ENCODE measurements around the gene CWC27.
A peak's percentile ranks its signal among the peaks of the same experiment; 100 is the strongest.

The CWC27 gene, protein sequence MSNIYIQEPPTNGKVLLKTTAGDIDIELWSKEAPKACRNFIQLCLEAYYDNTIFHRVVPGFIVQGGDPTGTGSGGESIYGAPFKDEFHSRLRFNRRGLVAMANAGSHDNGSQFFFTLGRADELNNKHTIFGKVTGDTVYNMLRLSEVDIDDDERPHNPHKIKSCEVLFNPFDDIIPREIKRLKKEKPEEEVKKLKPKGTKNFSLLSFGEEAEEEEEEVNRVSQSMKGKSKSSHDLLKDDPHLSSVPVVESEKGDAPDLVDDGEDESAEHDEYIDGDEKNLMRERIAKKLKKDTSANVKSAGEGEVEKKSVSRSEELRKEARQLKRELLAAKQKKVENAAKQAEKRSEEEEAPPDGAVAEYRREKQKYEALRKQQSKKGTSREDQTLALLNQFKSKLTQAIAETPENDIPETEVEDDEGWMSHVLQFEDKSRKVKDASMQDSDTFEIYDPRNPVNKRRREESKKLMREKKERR

DNA sequence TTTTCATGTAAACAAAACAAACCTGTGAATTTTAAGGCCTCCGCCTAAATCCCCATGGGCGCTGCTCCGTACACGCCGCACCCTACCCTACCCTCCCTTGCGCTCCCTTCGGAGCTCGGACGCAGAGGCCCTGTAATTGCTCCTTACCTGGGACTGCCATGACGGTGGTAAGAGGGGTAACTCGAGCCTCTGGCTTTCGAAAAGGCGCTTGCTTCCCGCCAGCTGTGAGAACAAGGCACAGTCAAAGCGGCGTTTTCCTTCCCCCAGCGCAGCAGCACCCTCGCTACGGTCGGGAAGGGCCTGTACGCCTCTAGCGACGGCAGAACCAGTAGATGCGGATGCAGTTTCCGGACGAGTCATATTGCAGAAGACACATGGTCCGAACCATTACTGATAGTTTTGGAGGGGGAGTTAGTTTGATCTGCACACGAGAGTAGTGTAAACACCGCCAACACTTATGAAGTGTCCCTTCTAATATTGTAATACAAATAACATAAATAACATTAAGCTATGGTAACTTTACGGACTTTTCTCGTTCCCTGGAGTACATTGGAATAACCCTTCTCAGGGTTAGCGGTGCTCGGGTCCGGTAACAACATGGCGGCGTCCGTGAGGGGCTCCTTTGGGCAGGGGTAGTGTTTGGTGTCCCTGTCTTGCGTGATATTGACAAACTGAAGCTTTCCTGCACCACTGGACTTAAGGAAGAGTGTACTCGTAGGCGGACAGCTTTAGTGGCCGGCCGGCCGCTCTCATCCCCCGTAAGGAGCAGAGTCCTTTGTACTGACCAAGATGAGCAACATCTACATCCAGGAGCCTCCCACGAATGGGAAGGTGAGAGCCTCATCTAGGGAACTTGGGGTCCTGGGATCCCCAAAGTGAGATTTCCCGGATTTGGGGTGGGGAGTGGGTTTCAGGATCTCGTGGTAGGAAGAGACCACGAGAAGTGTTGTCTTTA, at the start of gene CWC27, which contains the start of gene SREK1IP1:
Gene CWC27 (plus strand): TSS at position 573 of the 955 bp plus-strand sequence. CDS start 217 bp downstream, at position 790.
Gene SREK1IP1 (minus strand): TSS at position 334 of the 955 bp plus-strand sequence. CDS start 174 bp downstream, at position 160.
- peak; percentile 55 to 59 for DNase-seq (ENCODE audit: low read depth in 1 of 2, low spot score in 1 of 2)

DNA sequence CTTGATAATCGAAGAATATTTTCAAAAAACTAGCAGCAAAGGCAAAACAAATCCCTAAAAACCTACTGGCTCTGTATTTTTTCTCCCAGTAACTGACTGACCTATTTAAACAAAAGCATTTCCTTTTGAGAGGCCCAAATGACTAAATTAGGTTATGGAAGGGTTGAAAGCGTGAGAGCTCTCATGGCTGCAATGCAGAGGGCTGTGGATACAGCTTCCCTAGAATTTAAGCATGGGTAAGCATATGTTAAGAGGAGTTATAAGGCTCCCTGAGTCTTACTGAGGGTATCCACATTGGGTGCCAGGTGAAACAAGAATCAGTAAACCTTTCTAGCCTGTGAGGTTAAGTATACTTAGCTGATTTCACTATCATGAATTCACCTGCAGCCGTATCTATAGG, 46.1 kb upstream of the CWC27 start:
- no peak for DNase-seq (ENCODE audit: low read depth in 1 of 2, low spot score in 1 of 2)

DNA sequence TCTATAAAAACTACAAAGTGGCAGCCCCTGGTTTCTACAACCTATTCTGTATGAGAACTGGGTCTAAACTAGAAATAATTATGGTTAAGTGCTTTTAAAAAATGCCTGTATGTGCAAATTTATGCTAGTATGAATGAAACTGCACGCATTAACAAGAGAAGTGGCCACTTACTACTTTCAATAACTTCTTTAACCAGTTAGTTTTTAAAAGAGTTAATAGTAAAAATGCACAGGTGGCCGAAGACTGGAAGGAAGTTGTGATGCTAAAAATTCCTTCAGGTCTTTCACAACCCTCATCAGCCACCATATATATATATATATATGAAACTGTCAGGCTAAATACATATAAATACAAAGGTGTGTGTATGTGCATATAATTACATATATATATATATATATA, 41.6 kb upstream of the CWC27 start:
- DNase-seq (ENCODE audit: low read depth in 1 of 2, low spot score in 1 of 2): no peak

DNA sequence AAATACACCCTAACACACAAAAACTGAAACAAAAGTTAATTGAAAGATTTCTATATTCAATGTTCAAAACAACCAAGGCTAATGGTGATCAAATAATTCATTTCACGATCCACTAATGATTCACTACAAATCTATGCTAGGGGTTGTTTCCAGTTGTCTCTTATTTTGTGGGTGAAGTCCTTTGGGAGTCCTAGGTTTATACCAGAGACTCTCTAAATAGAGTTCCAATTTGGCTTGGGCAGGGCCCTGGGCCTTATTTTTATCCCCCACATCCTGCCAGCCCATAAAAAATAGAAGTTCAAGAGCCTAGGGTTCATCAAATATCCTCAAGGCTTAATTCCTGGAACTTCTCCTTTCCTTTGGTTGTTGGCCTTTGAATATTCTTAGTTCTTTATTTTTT, 26.3 kb upstream of the CWC27 start:
- no peak for DNase-seq (ENCODE audit: low read depth in 1 of 2, low spot score in 1 of 2)

DNA sequence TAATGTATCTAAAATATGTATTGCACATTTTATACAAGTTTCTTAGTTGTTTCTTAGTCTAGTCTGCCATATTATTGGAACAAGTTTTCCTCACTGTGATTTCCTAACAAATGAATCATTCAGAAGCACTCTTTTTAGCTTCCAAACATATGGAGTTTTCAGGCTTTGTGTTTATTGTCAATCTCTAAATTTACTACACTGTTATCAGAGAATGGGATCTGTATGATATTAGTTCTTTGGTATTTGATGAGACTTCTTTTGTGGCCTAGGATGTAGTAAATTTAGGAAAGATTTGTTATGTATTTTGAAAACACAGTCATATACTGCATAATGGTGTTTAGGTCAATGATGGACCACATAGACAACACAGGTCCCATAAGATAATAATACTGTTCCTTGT, 25.9 kb upstream of the CWC27 start:
- DNase-seq (ENCODE audit: low read depth in 1 of 2, low spot score in 1 of 2): no peak

DNA sequence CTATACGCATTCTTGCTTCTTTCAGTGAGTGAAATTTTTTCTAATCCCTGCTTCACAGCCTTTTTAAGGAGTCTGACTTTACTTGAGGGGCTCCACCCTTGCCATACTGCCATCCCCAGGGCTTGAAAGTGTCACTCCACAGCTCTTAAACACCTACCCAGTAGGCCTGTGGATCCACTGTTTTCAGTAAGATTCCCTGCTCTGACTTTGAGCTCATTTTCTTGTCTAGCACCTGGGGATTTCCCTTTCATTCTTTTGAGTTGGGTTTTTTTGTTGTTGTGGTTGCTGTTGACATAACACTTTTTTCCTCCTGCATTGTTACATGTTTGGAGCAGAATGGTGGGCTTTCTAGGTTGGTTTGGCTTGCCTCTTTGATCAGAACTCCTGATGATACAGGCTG, 23.8 kb upstream of the CWC27 start:
- DNase-seq (ENCODE audit: low read depth in 1 of 2, low spot score in 1 of 2): no peak

DNA sequence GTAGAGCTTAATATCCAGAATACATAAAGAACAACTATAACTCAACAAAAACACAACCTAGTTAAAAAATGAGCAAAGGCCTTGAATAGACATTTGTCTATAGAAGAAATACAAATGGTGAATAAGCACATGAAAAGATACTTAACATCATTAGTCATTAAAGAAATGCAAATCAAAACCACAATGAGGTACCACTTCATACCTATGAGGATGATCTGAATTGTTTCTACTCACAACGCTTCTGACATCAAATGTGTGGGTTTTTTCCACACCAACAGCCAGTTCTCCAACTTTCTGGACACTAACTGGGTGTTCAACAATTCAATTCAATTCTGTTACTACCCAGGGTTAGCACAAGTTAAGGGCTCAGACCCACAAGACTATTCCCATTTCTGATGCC, 22.3 kb upstream of the CWC27 start:
- DNase-seq (ENCODE audit: low read depth in 1 of 2, low spot score in 1 of 2): no peak

DNA sequence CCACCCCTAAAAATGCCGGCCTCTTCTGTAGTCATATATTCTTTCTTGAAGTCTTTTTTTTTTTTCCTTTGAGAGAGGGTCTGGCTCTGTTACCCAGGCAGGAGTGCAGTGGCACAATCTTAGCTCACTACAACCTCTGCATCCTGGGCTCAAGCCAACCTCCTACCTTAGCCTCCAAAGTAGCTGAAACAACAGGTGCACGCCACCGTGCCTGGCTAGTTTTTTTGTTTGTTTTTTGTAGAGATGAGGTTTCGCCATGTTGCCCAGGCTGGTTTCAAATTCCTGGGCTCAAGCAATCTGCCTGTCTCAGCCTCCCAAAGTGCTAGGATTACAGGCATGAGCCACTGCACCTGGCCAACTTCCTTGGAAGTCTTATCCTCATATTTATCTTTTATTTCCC, 19.3 kb upstream of the CWC27 start:
- DNase-seq (ENCODE audit: low read depth in 1 of 2, low spot score in 1 of 2): no peak

DNA sequence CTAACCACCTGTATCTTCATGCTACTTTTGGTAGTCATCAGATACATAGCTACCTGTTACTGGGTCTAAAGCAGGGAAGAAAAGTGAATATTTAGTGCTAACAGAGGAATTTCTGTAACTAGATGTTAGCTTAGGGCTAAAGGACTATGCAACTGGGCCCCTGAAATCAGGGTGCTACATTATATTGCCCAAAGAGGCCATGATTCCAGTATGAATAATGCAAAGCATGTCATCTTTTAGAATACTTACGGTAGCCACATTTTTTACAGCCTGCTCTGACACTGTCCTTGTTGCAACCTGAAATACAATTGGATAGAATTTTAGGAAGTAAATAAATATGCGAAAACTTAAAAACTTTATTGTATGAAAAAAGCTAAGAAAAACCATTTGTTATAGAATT, 14.7 kb upstream of the CWC27 start:
- no peak for DNase-seq (ENCODE audit: low read depth in 1 of 2, low spot score in 1 of 2)

DNA sequence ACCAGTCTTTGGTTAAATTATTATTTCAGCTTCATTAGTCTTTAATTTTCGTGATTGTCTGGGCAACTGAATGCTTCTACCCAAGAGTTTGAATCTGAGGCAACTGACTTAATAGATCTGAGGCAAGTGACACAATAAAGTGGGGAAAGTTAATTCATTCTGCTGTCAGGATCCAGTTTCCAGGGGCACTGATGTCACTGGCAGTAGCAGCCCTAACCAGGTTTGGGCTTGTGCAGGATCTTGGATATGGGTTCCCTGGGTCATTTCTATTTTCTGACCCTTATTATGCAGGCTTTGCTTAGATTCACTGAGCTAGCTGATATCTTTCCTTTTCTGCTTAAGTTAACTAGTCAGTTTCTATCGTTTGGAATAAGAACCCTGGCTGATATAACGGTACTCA, 9.8 kb upstream of the CWC27 start:
- DNase-seq (ENCODE audit: low read depth in 1 of 2, low spot score in 1 of 2): no peak

DNA sequence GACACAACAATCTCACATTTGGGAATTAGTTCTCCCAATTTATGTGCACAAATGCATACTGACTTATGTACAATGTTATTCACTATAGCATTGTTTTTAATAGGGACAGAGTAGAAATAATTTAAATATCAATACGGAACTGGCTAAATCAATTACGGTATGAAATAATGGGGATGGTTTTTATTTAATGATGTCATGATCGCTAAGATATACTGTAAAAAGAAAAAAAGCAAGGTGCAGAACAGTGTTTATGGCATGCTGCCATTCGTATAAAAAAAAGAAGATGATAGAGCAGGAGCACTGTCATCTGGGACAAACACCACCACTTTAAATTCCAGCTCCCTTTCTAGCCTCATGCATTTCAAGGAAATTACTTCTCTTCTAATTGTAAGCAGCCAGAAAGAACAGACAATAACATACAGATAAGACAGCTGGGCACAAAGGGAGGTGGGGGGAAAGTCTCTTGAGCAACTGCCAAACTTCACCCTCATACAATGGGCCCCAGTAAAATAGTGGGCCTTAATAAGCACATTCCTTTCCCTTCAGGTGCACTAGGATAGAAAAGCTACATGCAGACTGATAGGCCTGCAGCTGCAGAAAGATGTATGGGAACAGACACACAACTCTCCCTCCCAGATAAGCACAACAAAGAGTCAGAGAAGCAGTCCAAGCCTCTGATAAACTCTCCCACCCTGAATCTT, 8.6 kb upstream of the CWC27 start:
- DNase-seq (ENCODE audit: low read depth in 1 of 2, low spot score in 1 of 2): no peak

DNA sequence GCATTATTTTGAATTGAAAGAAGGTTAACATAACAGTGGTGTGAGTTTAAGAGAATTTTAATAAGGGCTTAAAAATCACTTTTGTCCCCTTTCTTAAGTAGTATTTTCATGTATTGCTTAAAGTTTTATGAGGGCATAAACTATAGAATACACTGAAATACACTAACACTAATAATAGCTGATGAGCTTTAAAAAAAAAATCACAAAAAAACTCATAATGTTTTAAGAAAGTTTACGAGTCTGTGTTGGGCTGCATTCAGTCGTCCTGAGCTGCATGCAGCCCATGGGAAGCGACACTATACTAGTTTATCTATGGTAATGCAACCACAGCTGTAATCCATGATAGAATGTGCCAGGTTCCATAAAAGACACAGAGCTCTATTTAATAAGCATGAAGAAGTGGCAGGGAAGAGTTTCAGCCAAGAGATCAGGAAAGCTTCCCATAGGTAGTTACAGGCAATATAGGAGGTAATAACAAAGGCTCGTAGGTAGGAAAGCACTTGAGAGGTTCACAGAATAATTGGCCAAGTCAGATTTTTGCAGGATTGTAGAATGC, 4.7 kb upstream of the CWC27 start:
- DNase-seq (ENCODE audit: low read depth in 1 of 2, low spot score in 1 of 2): no peak

DNA sequence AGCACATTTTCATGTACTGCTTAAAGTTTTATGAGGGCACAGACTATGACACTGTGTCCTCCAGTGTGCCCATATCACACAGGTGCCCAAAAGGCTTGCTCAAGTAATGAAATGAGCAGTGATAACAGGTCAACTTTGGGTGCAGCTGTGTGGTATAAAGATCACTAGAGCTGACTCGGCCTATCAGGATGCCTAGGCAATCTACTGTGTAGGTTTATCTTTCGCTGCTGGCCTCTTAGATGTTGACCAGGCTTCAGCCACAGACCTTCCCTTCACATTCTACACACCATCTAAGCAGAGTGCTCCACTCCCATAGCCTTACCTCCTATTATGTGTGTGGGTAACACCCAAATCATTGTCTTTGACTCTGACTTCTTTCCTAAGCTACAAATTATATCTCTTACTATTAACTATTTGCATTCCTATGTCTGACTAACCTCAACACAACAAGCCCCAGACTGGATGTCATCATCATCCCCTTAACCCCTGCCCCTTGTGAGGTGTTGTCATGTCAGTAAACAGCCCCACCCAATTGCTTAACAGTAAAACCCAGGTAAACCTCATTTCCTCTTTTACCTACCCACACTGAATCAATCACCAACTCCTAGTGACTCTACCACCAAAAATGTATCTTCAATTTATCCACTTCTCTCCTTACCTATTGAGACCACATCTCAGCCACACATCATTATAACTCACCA, 2.8 kb upstream of the CWC27 start:
- no peak for DNase-seq (ENCODE audit: low read depth in 1 of 2, low spot score in 1 of 2)

DNA sequence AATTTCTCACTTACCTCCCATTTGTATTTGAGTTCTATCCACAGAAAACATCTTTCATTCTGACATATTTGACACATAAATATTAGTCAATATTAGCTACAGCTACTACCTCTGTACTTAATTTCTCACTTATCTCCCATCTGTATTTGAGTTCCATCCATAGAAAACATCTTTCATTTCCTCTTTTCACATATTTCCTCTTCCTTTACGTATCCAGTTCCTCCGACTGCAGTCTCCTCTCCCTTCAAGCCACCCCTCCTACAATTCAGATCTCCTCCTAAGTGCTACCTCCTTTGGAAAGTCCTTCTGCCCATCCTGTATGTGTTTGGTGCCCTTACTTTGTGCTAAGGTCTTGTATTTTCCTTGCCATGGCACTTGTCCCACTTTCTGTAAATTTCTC, 1.8 kb upstream of the CWC27 start:
- no peak for DNase-seq (ENCODE audit: low read depth in 1 of 2, low spot score in 1 of 2)

DNA sequence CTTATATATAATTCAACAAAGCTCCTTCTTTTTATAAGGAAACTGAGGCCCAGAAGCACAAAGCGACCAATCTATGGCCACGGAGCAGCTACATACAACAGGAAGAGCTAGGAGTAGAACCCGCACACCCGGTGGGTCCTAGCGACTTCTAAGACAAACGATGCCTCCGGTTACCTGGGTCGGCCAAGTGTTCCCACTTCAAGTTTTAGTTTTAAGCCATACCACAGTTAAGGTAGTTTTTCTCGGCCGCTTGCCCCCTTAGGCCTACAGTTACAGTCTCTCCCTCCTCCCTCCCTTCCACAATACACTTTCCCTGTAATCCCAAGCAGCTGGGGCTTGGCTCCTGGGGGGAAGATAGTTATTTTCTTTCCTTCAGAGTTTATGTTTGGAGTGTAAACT, 772 bp upstream of the CWC27 start:
- no peak for DNase-seq (ENCODE audit: low read depth in 1 of 2, low spot score in 1 of 2)

DNA sequence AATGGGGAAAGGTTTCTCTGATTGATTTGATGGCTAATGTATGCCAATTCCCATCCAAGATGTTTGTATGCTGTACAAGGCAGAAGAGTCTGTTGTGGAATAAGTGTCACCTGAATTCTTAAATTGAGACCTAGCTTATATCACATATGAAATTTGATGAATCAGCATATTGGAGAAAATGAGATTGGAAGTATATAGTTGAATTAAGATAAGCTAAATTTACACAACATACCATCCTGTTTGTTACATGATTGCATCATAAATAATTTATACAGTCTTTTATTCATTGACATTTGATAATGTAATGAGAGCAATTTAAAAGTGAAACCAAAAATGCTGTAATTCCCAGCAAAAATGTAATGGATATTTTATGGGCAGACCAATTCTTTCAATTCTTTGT, 1.1 kb downstream of the CWC27 start:
- DNase-seq (ENCODE audit: low read depth in 1 of 2, low spot score in 1 of 2): no peak

DNA sequence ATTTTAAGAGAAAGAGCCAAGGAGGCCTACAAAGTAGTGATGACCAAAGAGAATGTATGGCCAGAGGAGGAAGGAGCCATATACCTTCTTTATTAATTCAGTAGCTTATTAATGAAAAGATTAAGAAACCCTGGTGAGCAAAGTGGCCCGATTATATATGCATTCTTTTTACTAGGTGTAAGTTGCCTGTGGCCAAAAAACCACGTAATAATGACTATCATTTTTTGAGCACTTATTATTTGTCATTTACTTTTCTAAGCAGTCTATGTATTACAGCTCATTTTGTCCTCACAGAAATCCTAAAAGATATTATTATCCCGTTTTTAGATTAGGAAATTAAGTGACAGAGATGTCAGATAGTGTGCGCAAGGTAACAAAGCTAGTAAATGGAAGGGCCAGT, 3.0 kb downstream of the CWC27 start:
- no peak for DNase-seq (ENCODE audit: low read depth in 1 of 2, low spot score in 1 of 2)

DNA sequence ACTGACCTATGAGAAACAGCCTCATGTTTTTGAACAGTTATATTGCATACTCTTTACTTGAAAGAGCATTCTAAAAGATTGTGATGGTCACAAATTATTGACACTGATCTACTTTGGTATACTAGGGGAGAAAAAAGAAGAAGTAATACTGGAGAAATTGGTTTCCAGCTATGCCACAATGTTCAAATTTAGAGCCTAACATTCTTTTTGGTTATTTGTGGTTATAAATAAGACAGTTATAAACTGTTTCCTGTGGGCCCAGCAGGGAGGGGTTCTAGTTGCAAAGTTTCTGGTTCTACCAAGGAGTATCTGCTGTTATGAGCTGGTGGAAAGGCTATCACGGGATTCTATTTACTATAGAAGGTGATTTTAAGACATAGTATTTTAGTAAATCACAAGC, 4.8 kb downstream of the CWC27 start:
- no peak for DNase-seq (ENCODE audit: low read depth in 1 of 2, low spot score in 1 of 2)

DNA sequence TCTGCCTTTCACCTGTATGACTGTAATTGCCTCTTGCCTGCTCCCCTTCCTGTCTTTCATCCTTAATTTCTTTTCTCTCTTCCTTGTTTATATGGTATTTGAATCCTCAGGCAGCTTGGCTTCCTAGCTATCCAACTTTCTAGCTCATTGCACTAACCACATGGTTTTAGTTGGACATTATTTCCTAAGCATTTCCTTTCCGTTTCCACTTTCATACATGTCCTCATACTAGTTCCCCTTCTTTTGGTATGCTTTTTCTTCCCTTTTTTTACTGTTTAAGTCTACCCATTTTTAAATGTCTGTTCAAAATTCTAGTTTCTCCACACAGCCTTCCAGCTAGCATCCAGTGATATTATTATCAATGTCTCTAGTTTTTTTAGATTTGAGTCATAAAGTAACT, 6.6 kb downstream of the CWC27 start:
- no peak for DNase-seq (ENCODE audit: low read depth in 1 of 2, low spot score in 1 of 2)

DNA sequence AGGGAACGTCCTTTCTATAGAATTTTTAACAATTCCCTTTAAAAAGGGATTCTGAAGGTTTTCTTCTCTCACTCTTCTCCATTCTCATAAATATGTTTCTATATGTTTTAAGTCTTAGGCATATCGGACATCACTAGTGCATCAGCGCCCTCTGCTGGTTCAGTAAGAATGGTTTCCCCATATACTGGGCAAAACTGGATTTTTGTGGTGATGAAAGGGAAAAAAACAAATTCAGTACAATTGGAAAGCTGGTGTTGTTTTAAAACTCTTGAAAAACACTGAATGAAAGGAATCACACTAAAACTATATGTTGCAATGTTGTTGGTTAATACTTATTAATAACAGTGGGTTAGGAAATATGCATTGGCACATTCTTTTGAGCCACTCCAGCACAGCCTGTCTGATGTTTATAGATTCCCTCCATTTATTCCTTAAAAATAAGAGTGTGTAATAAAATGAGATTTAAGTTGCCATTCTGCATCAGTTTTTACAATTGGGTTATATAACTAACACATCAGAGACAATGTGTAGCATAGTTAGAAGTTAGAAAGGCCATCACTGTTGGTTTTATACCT, 15.8 kb downstream of the CWC27 start:
- peak; percentile 10 to 16 for DNase-seq (ENCODE audit: low read depth in 1 of 2, low spot score in 1 of 2)
